ENCODE data around the gene HOXA13.

The HOXA13 gene

GRCh38 chr7:27174874-27175625 lies 24.8 kb downstream of the HOXA13 start:
- no peak for DNase-seq (ENCODE audit: extremely low read depth, low read depth)
- H3K4me3 ChIP-seq (replicated peaks; ENCODE audit: low read depth, low read length): peak overlapping the region; percentile 83
- no peak for TF ChIP-seq CTCF (IDR thresholded peaks at IDR 0.05; ENCODE audit: low read depth, low read length, missing control alignments)

- no peak for DNase-seq (ENCODE audit: extremely low read depth, low read depth)
Observed at GRCh38 chr7:27173956-27174873, 25.7 kb downstream of the HOXA13 start, which contains the start of gene HOXA10. HOXA10 (minus strand) TSS chr7:27174320; CDS start chr7:27174306, 14 bp downstream.

GRCh38 chr7:27173511-27173955 lies 26.4 kb downstream of the HOXA13 start:
- TF ChIP-seq CTCF (IDR thresholded peaks at IDR 0.05; ENCODE audit: low read depth, low read length, missing control alignments): no peak
- peak overlapping the region; percentile 83 for H3K4me3 ChIP-seq (replicated peaks; ENCODE audit: low read depth, low read length)
- DNase-seq (ENCODE audit: extremely low read depth, low read depth): no peak

More at GRCh38 chr7:27173956-27174873, 25.7 kb downstream of the HOXA13 start, which contains the start of gene HOXA10:
- peak within 1 kb of the TSS; percentile 83 for H3K4me3 ChIP-seq (replicated peaks; ENCODE audit: low read depth, low read length)
- no peak for TF ChIP-seq CTCF (IDR thresholded peaks at IDR 0.05; ENCODE audit: low read depth, low read length, missing control alignments)

- TF ChIP-seq CTCF (IDR thresholded peaks at IDR 0.05; ENCODE audit: low read depth, low read length, missing control alignments): no peak
- peak overlapping the region; percentile 83 for H3K4me3 ChIP-seq (replicated peaks; ENCODE audit: low read depth, low read length)
- no peak for DNase-seq (ENCODE audit: extremely low read depth, low read depth)
Observed at GRCh38 chr7:27172823-27173510, 26.9 kb downstream of the HOXA13 start.

- H3K4me3 ChIP-seq (replicated peaks; ENCODE audit: low read depth, low read length): peak overlapping the region; percentile 83
- TF ChIP-seq CTCF (IDR thresholded peaks at IDR 0.05; ENCODE audit: low read depth, low read length, missing control alignments): no peak
- no peak for DNase-seq (ENCODE audit: extremely low read depth, low read depth)
Observed at GRCh38 chr7:27172315-27172774, 27.5 kb downstream of the HOXA13 start.

- TF ChIP-seq CTCF (IDR thresholded peaks at IDR 0.05; ENCODE audit: low read depth, low read length, missing control alignments): no peak
- no peak for DNase-seq (ENCODE audit: extremely low read depth, low read depth)
- H3K4me3 ChIP-seq (replicated peaks; ENCODE audit: low read depth, low read length): peak overlapping the region; percentile 83
Observed at GRCh38 chr7:27171637-27172314, 28.1 kb downstream of the HOXA13 start.

Data from HFF-Myc (cell line).